Cardiac septum (tissue), 1 donor: ENCODE measurements around the gene TPM1. TPM values are rescaled to one million over a fixed set of nuclear protein-coding genes. Genes with fewer than 3 reads are reported as not detected.
"Not testable (repeated sequence)": the region's sequence is repeated elsewhere in the genome, so short reads cannot be mapped to it uniquely, and the experiment has no call there.

ENCODE experiments used
- DNase-seq: peaks from one replicate; pipeline ENCODE4 v3.0.0-alpha.2; 2020; ENCODE audit warnings: low spot score
- intact Hi-C: fragments of 100-400 bp; cut with DNase I; formaldehyde crosslinking; loops from one replicate; pipeline ENCODE4 v1.14.0; 2022
- long read RNA-seq: library from polyadenylated mRNA; unstranded; transcript quantifications from one replicate; pipeline ENCODE4 v2.0.0, GENCODE V29; 2021
- total RNA-seq: library from RNA; stranded (reverse); fragmentation: NEBNext Ultra II Directional; extraction: Animal tissue kit (Norgen Biotek cat#: 25700); gene quantifications from one replicate; pipeline ENCODE4 v1.2.1, GENCODE V29; 2021
- donor health status: DM: no; HTN: no; CAD: no.

TPM1 gene
- total RNA-seq = 14,297 TPM
- long read RNA-seq, transcript TPM1-207 (10 exons, 1,049 nt) = major isoform, 10,559 of 13,409 reads
- long read RNA-seq, transcript TPM1-222 (2 exons, 537 nt) = minor isoform, 34 of 13,409 reads
- long read RNA-seq, transcript TPM1-233 (2 exons, 3,957 nt) = minor isoform, 38 of 13,409 reads
- long read RNA-seq, transcript TPM1-230 (10 exons, 1,100 nt) = minor isoform, 861 of 13,409 reads
- long read RNA-seq, partial matches to known transcripts = 1,219 of 13,409 reads
- long read RNA-seq, other reads (novel, unspliced or antisense) = 632 of 13,409 reads

DNA sequence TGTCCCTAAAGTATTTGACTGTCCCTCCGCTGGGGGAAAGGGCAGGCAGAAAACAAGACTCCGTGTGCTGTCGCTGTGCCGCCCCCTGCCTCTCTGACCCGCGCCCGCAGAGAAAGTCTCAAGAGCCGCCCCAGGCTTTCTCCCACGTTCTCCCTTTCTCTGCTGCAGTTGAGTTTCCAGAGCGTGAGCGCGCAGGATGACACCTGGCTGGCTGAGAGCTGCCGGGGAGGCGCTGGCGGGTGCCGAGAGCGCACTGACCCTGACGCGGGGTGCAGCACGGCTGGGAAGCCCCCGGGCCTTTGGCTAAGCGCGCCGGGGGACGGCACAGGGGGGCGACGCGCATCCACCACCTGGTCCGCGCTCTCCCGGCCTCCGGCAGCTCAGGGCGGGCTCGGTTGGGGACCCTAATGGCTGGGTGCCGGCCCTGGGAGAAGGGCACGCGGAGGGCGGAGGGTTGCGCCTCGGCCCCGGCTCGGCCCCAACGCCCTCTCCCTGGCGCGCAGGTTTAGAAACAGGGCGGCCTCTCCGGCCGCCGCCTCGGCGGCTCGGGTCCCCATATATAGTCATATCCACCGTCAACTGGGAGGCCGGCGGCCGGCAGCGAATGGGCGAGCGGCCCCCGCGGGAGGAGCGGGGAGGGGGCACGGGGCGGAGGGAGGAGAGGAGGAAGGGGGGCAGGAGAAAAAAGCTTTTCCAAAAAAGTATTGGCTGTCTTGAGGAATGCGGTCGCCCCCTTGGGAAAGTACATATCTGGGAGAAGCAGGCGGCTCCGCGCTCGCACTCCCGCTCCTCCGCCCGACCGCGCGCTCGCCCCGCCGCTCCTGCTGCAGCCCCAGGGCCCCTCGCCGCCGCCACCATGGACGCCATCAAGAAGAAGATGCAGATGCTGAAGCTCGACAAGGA lies at the start of gene TPM1:
Gene TPM1 (plus strand): TSS at position 774 of the 903 bp plus-strand sequence. CDS start 83 bp downstream, at position 857.
- peak; percentile 93 for DNase-seq
- intact Hi-C loops = loop anchor here (2.0 to 10.0 kb wide), 6 partner anchors 45 to 259 kb away; partner anchors contain the start of gene APH1B

DNA sequence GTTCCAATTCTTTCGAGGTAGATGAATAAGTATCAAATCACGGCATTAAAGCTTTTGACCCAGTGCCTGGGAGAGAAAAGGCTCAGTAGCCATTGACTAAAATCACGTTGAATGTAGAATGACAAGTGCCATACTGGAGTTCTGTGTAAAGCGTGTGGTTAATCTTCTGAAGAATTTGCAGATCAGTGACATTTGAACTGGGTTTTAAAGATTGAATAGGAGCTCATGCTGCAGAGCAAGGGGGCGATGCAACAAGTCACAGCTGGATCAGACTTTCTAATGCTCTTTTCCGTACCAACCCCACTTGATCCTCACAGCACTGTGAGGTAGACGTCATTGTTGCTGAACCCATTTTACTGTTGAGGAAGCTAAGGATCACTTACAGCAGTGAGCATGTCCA lies 49.5 kb upstream of the TPM1 start:
- intact Hi-C loops = no loop called here
- DNase-seq = no peak

DNA sequence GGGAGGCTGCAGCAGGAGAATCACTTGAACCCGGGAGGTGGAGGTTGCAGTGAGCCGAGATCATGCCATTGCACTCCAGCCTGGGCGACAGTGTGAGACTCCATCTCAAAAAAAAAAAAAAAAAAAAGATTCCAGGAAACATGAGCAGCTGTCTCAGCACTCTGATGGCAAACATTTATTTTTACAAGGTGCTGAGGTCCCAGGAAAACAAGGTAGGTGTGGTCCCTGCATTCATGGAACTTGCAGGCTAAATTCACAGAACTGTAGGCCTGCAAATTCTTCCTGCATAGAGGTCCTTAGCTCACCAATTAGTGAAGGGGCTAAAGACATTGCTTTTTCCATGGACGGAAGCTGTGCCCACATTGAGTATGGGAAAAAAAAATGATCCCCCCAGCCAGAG lies 48.9 kb upstream of the TPM1 start:
- intact Hi-C loops, DNase-seq: not testable (repeated sequence)

DNA sequence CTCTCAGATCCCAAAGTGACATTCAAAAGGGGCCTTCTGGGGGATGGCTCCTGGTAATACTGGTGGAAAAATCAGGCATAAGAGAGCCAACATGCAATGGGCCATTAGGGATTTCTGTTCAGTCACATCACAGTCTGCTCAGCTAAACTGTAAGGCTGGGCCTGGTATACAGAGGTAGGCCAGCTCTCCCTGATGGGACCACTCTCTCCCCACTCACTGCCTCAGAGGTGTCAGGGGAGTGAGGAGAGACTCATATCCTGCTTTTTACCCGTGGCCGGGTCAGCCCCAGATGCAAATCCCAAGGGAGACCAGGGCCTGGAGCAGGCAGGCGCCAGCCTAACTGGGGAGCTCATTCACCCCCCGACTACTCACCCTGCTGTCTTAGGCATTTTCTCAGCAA lies 48.1 kb upstream of the TPM1 start:
- intact Hi-C loops = no loop called here
- no peak for DNase-seq

DNA sequence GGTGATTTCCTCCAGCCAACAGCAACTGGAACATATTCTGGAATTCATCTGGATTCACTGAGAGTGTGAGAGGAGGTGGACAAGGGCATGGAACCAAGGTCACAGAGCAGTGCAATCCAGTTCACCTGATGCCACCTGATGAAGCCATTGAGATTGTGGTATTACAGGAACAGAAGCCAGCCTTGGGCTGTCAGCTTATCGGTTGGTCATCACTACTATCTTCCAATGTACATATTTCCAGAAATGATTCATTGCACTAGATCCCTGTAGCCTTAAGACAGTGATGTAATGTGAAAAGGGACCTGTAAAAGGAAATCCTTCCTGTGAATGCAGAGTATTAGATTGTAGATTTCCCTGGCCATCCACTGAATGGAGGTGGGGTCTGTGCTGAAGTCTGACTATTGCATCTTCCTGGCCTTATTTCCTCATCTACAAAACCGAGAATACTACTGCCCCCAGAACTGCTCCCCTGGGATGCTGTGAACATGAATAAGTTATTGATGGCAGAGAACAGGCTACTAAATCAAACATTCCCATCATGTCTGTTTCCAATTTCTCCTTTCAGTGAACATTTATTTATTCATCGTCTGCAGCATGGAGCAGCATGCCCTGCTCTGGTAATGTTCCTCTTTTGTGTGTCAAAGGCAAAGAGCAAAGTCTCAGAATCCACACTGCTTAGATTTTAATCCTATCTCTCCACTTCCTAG lies 47.4 kb upstream of the TPM1 start:
- no peak for DNase-seq
- intact Hi-C loops = loop anchor here (5.0 kb wide), 1 partner anchor 47 kb away; the partner anchor contains the start of gene TPM1

DNA sequence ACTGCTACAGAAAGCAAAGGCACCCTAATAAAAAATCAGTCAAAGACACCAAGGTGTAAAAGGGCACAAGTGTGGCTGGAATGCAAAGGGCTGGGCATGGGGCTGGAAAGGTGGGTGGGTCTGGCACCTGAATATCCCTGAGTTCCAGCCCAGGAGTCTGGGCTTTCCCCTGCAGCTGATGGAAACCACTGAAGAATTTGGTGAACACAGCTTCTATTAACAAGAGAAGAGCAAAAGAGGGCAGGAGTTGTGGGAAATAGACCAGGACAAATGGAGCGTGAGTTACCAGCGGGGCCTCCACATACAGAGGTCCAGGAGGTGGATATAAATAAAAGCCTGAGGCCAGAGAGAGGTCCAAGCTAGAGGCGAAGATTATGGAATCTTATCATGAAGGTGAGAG lies 45.1 kb upstream of the TPM1 start:
- intact Hi-C loops = loop anchor here (5.0 kb wide), 1 partner anchor 45 kb away; the partner anchor contains the start of gene TPM1
- no peak for DNase-seq

DNA sequence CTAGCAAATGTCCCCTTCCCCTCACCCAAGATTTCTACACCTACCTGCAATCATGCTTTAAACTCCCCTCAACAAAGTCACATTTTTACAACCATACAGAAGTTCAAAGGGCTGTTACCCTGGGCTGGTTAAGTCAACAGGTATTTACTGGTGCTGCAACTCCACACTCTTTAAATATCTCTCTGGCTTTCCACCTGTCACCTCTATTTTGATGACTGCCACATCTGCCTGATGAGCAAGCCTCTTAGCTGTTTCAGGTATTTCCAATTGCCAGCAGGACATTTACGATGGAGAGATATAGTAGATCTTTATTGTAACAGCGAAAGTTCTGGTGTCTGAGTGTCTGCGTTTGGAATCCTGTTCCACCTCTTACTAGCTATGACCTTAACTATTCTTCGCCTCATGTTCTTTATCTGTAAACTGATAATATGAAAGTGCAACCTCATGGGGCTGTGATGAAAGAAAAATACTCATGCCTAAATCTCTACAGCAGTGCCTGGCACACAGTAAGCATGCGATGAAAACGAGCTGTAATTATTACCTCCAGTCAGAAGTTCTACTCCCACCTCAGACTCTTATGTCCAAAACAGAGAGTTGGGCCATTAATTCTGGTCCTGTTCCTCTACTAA lies 44.2 kb upstream of the TPM1 start:
- intact Hi-C loops = loop anchor here (5.0 kb wide), 1 partner anchor 44 kb away; the partner anchor contains the start of gene TPM1
- DNase-seq = no peak

DNA sequence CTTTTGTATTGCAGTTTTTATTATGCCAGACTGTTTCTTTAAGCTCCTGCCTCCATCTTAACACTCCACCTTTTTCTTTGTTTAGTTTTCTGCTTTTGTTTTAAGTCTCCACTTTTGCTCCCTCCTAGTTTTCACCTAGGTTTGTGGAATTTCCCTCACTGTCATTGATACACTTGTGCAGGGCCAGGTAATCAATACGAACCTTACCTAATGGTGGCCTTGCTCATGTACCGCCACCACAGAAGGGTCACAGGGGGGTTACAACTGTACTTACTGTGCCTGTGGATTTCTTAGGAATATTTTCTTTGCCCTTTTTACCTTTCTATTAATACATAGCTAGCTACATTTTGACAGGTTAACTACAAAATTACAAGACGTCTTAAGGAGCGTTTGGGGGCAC lies 43.4 kb upstream of the TPM1 start:
- DNase-seq = no peak
- intact Hi-C loops = loop anchor here (5.0 kb wide), 1 partner anchor 43 kb away; the partner anchor contains the start of gene TPM1

DNA sequence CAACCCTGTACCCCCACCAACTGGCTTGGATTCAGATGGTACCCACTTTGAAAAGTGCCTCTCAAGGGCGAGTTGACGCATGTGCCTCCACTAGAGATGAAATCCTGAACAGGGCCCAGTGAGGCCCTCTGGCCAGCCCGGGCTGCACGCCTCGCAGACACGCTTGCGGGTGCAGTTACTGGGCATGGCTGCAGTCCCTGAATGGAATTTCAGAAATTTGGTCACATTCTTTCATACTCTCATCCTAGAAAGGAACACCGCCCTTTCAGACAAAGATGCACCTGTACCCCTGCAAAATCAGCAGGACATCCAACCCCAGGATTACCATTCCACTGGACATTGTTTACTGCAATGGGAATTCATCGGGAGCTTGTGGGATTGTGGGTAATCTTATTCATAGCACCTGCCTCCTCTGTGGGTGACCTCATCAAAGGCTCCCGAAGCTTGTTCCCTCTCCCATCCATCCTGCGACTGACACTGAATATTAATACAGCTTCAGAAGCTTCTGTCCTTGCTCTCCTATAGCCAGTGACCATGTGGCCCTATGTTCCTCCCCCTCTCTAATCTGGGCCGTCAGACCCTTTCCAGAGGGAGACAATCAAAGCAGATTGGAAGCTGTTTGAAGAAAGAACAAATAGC lies 42.5 kb upstream of the TPM1 start:
- intact Hi-C loops = loop anchor here (5.0 kb wide), 1 partner anchor 42 kb away; the partner anchor contains the start of gene TPM1
- DNase-seq = no peak

DNA sequence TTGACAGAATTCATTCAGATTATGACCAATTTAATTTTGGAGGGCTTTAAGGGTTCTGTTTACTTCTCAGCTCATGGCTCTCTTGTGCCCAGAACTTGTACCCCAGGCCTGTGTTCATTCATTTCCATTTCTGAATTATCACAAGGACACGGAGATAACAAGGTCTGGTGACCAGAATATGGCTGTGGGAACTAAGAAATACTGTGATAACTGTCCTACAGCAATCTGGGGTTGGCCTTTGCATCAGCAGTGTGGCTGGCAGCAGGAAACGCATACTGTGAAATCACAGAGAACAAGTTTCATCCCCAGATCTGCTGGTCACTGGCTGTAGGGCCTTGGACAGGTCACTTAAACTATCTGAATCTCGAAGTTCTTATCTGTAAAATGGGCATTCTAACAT lies 41.8 kb upstream of the TPM1 start:
- intact Hi-C loops = no loop called here
- DNase-seq = no peak

DNA sequence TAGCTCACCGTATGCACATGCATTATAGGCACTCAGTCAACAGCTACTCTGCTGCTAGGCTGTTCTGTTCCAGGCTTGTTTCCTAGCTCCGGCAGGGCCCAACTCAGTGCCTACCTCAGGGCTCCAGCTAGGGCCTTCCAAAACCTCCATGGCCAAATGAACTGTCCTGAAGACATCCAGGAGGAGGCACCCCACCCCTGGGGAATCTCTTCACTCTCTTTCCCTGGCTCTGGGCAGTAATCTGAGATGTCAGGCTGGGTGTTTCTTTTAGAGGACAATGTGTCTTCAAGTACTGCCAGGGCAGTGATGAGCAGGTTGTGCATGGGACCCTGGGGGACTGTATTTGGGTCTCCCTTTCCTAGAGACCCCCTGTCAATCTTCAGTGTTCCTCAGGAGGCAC lies 38.3 kb upstream of the TPM1 start:
- intact Hi-C loops = no loop called here
- DNase-seq = no peak

DNA sequence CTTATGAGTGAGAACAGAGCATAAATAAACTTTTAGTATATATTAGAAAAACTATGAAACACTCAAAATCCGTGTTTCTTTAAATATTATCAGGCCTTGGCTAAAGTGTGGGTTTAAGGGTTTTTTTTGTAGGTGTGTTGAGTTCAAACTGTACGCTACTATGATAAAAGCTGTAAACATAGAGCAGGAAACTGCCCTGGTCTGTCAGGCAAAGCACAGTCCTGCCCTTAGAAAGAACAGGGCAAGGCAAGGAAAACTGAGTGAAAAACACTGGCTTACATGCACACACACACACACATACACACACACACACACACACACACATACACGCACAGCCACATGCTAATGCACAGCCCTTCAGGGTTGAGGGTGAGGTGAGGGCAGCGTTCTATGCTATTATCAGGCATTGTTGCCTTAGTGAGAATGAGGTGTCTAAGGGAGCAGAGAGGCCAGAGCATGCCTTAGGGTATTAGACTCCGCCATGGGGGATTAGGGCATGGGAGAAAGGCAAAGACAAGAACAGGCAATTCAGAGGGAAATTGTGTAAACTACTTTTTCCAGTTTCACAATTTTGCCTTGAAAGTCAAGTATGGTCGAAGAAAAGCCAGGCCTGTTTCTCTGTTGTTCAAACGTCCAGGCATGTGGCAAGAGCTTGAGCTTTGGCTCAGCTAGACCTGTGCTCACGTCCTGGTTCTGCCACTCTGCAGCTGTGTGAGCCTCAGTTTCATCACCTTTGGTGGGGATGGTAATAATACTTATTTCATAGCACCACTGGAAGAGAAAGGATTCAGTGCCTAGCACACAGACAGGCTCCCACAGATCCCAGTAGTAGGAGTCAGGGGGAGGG lies 36.3 kb upstream of the TPM1 start:
- no peak for DNase-seq
- intact Hi-C loops = loop anchor here (1.0 kb wide), 1 partner anchor 27 kb away; no protein-coding TSS in a partner anchor

DNA sequence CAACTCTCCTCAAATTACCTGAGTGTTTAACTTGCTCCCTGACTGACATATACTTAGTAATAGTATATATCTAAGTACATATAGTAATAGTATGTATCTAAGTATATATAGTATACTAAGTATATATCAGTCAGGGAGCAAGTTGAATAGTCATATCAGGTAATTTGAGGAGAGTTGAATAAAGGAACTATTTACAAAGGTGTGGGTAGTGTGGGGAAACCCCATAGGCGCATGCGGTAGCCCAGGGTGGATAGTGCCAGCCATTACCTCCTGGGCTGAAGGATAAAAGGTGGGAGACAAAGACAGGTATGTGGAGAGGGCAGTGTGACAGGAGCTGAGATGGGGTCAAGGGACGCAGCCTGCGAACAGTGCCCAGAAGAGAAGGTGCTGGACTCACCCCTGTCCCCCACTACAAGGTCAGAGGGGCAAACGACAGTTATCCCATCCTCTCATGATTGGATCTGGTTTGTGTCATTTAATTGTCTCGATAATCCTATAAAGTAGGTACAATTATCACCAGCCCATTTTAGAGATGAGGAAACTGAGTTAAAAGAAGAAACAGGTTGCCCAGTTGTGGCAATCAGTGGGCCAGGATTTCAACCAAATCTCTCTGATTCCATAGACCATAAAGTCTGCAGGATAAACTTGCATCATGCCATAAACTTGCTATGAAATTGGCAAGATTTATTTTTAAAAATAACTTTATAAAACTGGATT lies 34.1 kb upstream of the TPM1 start:
- no peak for DNase-seq
- intact Hi-C loops = no loop called here

DNA sequence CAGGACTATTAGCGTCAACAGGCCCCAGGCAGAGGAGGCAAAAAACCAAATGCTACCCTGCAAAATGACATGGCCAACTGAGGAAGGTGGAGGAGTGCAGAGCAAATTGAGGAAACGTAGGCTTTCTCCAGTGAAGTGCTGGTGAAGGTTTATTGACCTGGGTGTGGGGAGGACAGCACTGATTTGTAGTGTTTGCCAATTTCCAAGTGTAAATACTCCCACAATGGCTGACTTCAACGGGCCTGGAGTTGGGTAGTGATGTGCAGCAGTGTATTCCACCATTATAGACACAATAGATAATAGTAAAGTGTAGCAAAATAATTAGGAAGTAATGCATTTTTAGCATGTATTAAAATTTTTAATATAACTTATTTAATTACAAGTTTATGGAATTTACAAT lies 32.2 kb upstream of the TPM1 start:
- intact Hi-C loops = no loop called here
- DNase-seq = no peak

DNA sequence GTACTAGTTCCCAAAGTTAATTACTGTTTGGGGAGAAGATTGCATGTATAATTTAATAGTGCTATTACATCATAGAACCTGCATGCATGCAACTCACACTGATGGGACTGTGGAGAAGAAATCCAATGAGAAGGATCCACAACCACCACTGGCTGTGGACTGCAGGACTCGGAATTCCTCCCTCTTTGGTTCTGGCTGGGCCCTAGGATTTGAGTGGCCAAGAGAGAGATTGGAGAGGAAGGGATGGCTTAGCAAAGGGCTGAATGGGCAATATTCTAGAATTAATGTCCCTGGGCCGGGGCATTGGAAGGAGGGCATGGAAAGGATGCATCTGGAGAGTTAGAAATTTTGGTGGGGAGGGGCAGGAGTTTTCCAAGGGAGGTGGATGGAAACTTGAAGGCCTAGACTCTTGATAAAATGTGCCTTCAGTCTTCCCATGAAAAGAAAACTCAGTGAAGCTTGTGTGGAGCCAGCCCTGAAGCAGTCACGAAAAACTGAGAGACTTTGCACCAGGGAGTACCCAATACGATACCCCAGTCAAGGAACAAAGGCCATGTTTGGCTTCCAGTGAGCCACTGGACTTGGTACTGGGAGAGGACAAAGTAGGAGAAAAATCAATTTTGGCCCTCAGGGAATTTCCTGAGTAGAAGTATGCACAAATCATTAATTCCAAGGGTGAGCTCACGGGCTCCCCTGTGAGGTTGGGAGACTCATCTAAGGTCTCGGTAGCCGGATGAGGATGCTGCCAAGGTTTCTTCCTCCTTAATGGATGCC lies 31.4 kb upstream of the TPM1 start:
- no peak for DNase-seq
- intact Hi-C loops = no loop called here

DNA sequence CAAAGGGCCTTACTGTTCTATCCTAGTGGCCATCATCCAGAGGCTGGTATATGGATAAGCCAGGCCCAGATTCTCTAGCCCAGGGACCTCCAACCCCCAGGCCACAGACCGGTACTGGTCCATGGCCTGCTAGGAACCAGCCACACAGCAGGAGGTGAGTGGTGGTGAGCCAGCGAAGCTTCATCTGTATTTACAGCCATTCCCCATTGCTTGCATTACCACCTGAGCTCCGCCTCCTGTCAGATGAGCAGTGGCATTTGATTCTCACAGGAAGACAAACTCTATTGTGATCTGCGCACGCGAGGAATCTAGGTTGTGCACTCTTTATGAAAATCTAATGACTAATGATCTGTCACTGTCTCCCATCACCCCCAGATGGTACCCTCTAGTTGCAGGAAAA lies 30.1 kb upstream of the TPM1 start:
- no peak for DNase-seq
- intact Hi-C loops = no loop called here
